Mucosa of descending colon (tissue), 3 donors: ENCODE results near the gene TNFRSF17. TPM values are rescaled to one million over a fixed set of nuclear protein-coding genes. Genes with fewer than 3 reads are reported as not detected.
A peak's percentile ranks its signal among the peaks of the same experiment; 100 is the strongest.

Source experiments
- ATAC-seq: fragments of 200-7000 bp; cut with Tn5 transposase; one replicate; pipeline ENCODE4 v1.9.1; 2020; ENCODE audit warnings: mild to moderate bottlenecking, moderate library complexity
- DNase-seq, 3 donors: peaks; one replicate each; pipeline ENCODE4 v3.0.0-alpha.2; 2020
- H3K36me3 ChIP-seq: fragments of 200-600 bp; one replicate; pipeline ENCODE4 v1.8.0; 2021; ENCODE audit warnings: low read depth, mild to moderate bottlenecking
- H3K4me1 ChIP-seq: fragments of 200-600 bp; one replicate; pipeline ENCODE4 v1.8.0; 2021; ENCODE audit warnings: low read depth, mild to moderate bottlenecking
- H3K4me3 ChIP-seq: fragments of 200-600 bp; one replicate; pipeline ENCODE4 v1.8.0; 2021; ENCODE audit warnings: mild to moderate bottlenecking
- H3K9me3 ChIP-seq: fragments of 200-600 bp; one replicate; pipeline ENCODE4 v1.8.0; 2021; ENCODE audit warnings: mild to moderate bottlenecking
- intact Hi-C, 2 donors: fragments of 100-400 bp; cut with DNase I in 1 of 2; cut with micrococcal nuclease in 1 of 2; formaldehyde crosslinking; loops; one replicate each; pipeline versions ENCODE4 v1.11.0 to v1.11.1; 2022; cut with DNase I, micrococcal nuclease
- total RNA-seq, 3 donors: library from RNA; stranded (reverse); fragmentation: NEBNext Ultra II Directional in 2 of 3; extraction: Animal tissue kit (Norgen Biotek cat#: 25700) in 2 of 3; gene quantifications; one replicate each; pipeline versions ENCODE4 v1.2.1 to v1.2.4, GENCODE V29; 2021 to 2023
- TF ChIP-seq, protein P1 (sequence below): fragments of 200-600 bp; IDR thresholded peaks from one replicate; pipeline ENCODE4 v1.8.0; 2022; ENCODE audit warnings: antibody characterized with exemption, mild to moderate bottlenecking
- donor health status: DM: no; HTN: no; CAD: no; lungs with moderate emphysema.
- donor health status: DM: no; HTN: no; CAD: no.
- donor health status: DM: no; HTN: yes; CAD: no.

The TNFRSF17 gene
- total RNA-seq, 3 donors from 2014 or later = 1.2 to 3.3 (median 2.1) TPM

DNA sequence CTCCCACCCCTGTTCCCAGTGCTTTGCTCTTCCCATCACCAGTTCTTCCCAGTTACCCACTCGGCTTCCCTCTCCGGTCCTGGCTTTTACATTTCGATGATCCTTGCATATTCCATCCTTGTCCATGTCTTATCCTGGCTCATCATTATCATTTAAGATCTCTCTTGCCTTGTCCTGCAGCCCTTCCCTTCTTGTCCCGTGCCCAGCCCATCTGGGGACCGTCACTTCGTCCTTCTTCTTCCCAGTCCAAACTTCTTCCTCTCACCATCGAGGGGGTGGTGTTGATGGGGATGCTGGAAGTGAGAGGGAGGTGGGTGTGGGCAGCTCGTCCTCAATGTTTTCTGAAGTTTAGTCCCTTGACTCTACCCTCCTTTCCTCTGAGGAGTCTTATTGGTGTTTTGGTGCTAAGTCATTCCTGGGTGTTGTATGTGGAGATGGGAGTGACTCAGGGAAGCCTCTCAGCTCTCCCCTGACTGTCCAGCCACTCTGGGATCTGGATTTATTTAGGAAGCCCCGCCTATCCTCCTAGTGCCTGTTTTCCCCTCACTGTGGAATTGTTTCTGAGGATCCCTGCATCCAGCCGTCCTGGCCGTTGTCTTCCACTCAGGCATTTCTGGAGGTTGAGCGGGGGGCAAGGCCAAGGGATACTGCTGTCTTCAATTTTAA, 12.5 kb downstream of the TNFRSF17 start:
- H3K36me3 ChIP-seq = no peaks in the 10 kb centered on the region
- intact Hi-C loops = no loop called here
- H3K4me1 ChIP-seq = peaks cover 16% of the 10 kb centered on the region
- H3K9me3 ChIP-seq = no peaks in the 10 kb centered on the region
- TF ChIP-seq, protein P1, sequence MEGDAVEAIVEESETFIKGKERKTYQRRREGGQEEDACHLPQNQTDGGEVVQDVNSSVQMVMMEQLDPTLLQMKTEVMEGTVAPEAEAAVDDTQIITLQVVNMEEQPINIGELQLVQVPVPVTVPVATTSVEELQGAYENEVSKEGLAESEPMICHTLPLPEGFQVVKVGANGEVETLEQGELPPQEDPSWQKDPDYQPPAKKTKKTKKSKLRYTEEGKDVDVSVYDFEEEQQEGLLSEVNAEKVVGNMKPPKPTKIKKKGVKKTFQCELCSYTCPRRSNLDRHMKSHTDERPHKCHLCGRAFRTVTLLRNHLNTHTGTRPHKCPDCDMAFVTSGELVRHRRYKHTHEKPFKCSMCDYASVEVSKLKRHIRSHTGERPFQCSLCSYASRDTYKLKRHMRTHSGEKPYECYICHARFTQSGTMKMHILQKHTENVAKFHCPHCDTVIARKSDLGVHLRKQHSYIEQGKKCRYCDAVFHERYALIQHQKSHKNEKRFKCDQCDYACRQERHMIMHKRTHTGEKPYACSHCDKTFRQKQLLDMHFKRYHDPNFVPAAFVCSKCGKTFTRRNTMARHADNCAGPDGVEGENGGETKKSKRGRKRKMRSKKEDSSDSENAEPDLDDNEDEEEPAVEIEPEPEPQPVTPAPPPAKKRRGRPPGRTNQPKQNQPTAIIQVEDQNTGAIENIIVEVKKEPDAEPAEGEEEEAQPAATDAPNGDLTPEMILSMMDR = no peak
- H3K4me3 ChIP-seq = no peak overlapping the region
- peak in 1 of 3 donors; percentile 14 for DNase-seq
- peak; percentile 19 for ATAC-seq

DNA sequence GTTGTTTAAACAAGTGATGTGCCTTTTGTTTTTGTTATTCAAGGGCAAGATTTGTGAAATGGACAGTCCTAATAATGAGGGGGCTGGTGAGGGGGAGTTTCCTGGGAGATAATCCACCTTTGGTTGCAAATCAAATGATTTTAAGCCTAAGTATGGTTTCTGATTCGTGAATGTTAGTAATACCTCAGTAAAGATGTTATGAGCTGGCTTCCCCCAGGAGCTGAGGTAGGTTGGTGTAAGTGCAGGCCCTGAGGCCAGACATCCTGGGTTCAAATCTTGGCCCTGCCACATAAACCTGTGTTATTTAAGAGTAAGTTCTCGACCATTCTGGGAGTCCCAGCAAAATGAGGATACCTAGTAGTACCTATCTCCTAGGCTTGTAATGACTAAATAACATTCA, 13.1 kb downstream of the TNFRSF17 start:
- DNase-seq (no peak), ATAC-seq (no peak)
- H3K36me3 ChIP-seq = no peaks in the 10 kb centered on the region
- H3K9me3 ChIP-seq = no peaks in the 10 kb centered on the region
- TF ChIP-seq, protein P1 = no peak
- intact Hi-C loops = no loop called here
- H3K4me3 ChIP-seq = no peak overlapping the region
- H3K4me1 ChIP-seq = peaks cover 16% of the 10 kb centered on the region

DNA sequence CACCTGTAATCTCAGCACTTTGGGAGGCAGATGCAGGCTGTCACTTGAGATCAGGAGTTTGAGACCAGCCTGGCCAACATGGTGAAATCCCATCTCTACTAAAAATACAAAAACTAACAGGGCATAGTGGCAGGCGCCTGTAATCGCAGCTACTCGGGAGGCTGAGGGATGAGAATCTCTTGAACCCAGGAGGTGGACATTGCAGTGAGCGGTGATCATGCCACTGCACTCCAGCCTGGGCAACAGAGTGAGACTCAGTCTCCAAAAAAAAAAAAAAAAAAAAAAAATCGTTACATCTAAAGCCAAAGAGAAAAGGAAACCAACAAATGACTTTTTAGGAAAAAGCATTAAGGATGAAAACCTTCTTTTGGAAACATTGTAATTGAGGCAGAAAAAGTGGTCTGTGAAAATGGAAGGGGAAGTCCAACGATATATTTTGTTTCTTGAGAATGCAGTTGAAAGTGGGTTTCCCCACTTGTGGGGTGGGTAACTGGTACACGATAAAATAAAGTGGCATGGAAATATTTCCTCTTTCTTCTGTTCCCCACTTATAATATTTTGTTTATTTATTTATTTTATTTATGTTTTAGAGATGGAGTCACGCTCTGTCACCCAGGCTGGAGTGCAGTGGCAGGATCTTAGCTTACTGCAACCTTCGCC, 14.1 kb downstream of the TNFRSF17 start:
- H3K36me3 ChIP-seq = no peaks in the 10 kb centered on the region
- DNase-seq (no peak), ATAC-seq (no peak)
- intact Hi-C loops = no loop called here
- no peak overlapping the region for H3K4me3 ChIP-seq
- peaks cover 16% of the 10 kb centered on the region for H3K4me1 ChIP-seq
- TF ChIP-seq, protein P1 = no peak
- no peaks in the 10 kb centered on the region for H3K9me3 ChIP-seq

DNA sequence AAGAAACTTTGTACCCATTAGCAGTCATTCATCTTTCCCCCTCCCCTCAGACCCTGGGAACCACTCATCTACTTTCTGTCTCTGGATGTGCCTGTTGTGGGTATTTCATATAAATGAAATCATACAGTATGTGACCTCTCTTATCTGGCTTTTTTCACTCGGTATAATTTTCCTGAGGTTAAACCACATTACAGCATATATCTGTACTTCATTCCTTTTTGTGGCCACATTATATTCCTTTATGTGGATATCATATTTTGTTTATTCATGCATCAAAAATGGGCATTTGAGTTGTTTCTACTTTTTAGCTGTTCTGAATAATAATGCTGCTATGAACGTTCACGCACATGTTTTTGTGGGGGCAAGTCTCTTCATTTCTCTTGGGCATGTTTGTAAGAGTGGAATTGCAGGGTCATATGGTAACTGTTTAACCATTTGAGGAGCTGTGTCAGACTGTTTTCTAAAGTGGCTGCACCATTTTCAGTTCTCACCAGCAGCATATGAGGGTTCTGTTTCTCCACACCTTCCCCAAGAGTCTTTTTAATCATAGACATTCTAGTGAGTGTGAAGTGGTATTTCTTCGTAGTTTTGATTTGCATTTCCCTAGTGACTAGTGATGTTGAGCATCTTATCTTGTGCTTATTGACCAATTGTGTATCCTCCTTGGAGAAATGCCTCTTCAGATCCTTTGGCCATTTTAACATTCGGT, 15.3 kb downstream of the TNFRSF17 start:
- H3K4me3 ChIP-seq = no peak overlapping the region
- H3K9me3 ChIP-seq = no peaks in the 10 kb centered on the region
- H3K36me3 ChIP-seq = no peaks in the 10 kb centered on the region
- ATAC-seq (no peak), DNase-seq (no peak)
- H3K4me1 ChIP-seq = peaks cover 16% of the 10 kb centered on the region
- TF ChIP-seq, protein P1 = no peak
- intact Hi-C loops = no loop called here

DNA sequence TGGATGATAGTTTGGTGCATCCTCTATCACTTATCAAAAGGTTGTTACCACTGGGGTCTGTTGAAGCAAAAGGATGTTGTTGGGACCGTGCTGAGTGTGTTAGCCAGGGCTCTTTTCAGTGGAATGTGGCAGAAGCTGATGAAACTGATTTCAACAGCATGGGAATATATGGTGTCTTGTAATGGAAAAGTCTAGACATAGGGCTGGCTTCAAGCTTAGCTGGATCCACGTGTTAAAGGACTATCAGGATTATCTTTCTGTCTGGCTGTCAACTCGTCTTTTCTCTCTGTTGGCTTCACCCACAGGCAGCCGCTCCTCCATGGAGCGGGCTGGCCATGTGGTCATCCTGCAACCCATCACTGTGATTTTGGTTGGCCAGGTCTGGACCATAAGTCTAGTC, 20.2 kb downstream of the TNFRSF17 start:
- Histone ChIP-seq H3K36me3 (no peaks in the 10 kb centered on the region), H3K9me3 (no peaks in the 10 kb centered on the region), H3K4me1 (no peaks in the 10 kb centered on the region), H3K4me3 (no peak overlapping the region)
- TF ChIP-seq, protein P1 = no peak
- DNase-seq (no peak), ATAC-seq (no peak)
- intact Hi-C loops = no loop called here
